Common myeloid progenitor, CD34-positive (primary cell): ENCODE measurements around the gene AFG3L2.

Experiments
- CTCF ChIA-PET: fragments of 350-600 bp; sonication (Branson Sonifier 250); formaldehyde crosslinking; loops from one replicate; lab custom pipeline; 2021; ENCODE audit warnings: antibody characterized with exemption; lab: Charles Lee
- POLR2A ChIA-PET: fragments of 350-600 bp; sonication (Branson Sonifier 250); formaldehyde crosslinking; loops from one replicate; lab custom pipeline; 2021; ENCODE audit warnings: antibody characterized with exemption; lab: Charles Lee
- DNase-seq, 3 donors: peaks; one replicate each; pipeline versions ENCODE4 v3.0.0 to v3.0.0-alpha.2; 2013
- H3K27ac ChIP-seq, 2 experiments: 1 replicate in 1 of 2; 2 replicates in 1 of 2; pipeline ENCODE4 v1.7.0; 2013; ENCODE audit warnings: inconsistent platforms in 2 of 2, low read length in 2 of 2, mild to moderate bottlenecking in 2 of 2, low read depth in 1 of 2, moderate library complexity in 1 of 2; ENCODE audit not compliant: severe bottlenecking in 2 of 2, insufficient read depth in 1 of 2, poor library complexity in 1 of 2
- H3K27me3 ChIP-seq, 5 experiments: replicated peaks in 2 of 5; 1 replicate in 3 of 5; 2 replicates in 2 of 5; pipeline versions ENCODE4 v1.6.1 to v1.7.0; 2013; ENCODE audit warnings: low read length in 4 of 5, mild to moderate bottlenecking in 2 of 5, moderate library complexity in 2 of 5, inconsistent platforms in 1 of 5; ENCODE audit not compliant: insufficient read depth in 5 of 5, control insufficient read depth in 4 of 5
- H3K36me3 ChIP-seq, 4 experiments: 1 replicate in 2 of 4; 2 replicates in 2 of 4; pipeline versions ENCODE4 v1.6.1 to v1.7.0; 2013; ENCODE audit warnings: low read length in 3 of 4, control low read depth in 1 of 4, mild to moderate bottlenecking in 1 of 4; ENCODE audit not compliant: control insufficient read depth in 4 of 4, insufficient read depth in 4 of 4
- H3K4me1 ChIP-seq, 4 experiments: 1 replicate in 3 of 4; 2 replicates in 1 of 4; pipeline versions ENCODE4 v1.6.1 to v1.7.1; 2013; ENCODE audit warnings: low read length in 3 of 4, mild to moderate bottlenecking in 3 of 4, control low read depth in 1 of 4, inconsistent platforms in 1 of 4, moderate library complexity in 1 of 4; ENCODE audit not compliant: control insufficient read depth in 4 of 4, insufficient read depth in 4 of 4; ENCODE audit errors: control extremely low read depth in 1 of 4
- H3K4me3 ChIP-seq, 7 experiments: 1 replicate in 4 of 7; 2 replicates in 3 of 7; pipeline versions ENCODE4 v1.5.1 to v1.7.0; 2013; ENCODE audit warnings: mild to moderate bottlenecking in 7 of 7, low read length in 6 of 7, moderate library complexity in 6 of 7, inconsistent platforms in 2 of 7, low read depth in 2 of 7, control low read depth in 1 of 7; ENCODE audit not compliant: insufficient read depth in 4 of 7, control insufficient read depth in 1 of 7; ENCODE audit errors: extremely low read depth in 1 of 7
- H3K9me3 ChIP-seq, 5 experiments: 1 replicate in 4 of 5; 2 replicates in 1 of 5; pipeline versions ENCODE4 v1.6.1 to v1.7.1; 2013; ENCODE audit warnings: low read length in 4 of 5, mild to moderate bottlenecking in 2 of 5, inconsistent platforms in 1 of 5, low read depth in 1 of 5, moderate library complexity in 1 of 5; ENCODE audit not compliant: control insufficient read depth in 4 of 5, insufficient read depth in 2 of 5; ENCODE audit errors: control extremely low read depth in 1 of 5
- WGBS: methylation state at CpG from one replicate; pipeline ENCODE4 v1.1.5; 2013; ENCODE audit not compliant: insufficient coverage; 5-methylcytosine and 5-hydroxymethylcytosine counted together

The AFG3L2 gene

DNA sequence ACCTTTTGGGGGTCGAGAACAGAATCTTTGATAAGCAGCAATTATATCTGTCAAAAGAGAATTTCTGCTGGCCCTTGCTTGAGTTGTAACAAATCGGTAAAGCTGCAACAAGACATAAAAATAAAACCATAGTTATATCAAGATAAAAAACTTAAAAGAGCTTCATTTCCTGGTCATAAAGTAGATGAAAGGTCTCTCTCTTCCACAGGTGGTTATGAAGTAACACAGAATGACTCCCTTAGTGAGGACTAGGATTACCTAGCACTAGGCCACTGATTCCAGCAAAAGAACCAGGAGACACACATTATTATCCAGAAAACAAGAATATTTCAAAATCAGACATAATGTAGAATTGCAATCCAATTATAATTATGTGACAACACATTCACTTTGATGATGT is 5.4 kb downstream of the AFG3L2 start:
- ChIA-PET POLR2A (no interaction called here), CTCF (interaction anchor here (1.3 to 3.2 kb wide), 2 partner anchors 44 to 51 kb away, joined by 3 to 7 read pairs; no protein-coding TSS in a partner anchor)
- Histone ChIP-seq H3K27me3 (no peaks in the 10 kb centered on the region), H3K27ac (no peak overlapping the region), H3K36me3 (peaks cover 12 to 34% (median 24%) of the 10 kb centered on the region in 4 experiments), H3K4me3 (no peak overlapping the region), H3K9me3 (no peaks in the 10 kb centered on the region), H3K4me1 (peaks cover 3 to 31% (median 23%) of the 10 kb centered on the region in 4 experiments)
- WGBS: 83% methylated on average over 1 of the region's 2 CpGs
- DNase-seq: no peak

DNA sequence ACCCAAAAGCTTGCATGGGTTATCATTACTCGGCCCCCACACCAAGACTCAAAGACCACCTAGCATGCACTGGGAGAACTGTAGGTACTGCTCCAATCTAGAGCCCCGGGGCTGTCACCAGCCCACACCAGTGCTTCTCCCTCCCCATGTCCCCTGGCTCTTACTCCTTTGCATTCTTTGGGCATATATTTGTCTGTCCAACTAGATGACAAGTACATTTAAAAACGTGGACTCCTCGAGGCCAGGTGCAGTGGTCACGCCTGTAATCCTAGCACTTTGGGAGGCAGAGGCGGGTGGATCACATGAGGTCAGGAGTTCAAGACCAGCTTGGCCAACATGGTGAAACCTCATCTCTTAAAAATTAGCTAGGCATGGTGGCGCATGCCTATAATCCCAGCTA is 7.8 kb downstream of the AFG3L2 start:
- no peaks in the 10 kb centered on the region for H3K9me3 ChIP-seq
- H3K27me3 ChIP-seq: no peaks in the 10 kb centered on the region
- H3K36me3 ChIP-seq: peaks cover 12 to 49% (median 37%) of the 10 kb centered on the region in 4 experiments
- POLR2A ChIA-PET: no interaction called here
- H3K4me1 ChIP-seq: peaks cover 0 to 18% (median 10%) of the 10 kb centered on the region in 4 experiments
- CTCF ChIA-PET: interaction anchor here (1.2 kb wide), 1 partner anchor 11 kb away, joined by 4 read pairs; no protein-coding TSS in a partner anchor
- DNase-seq: no peak
- no peak overlapping the region for H3K27ac ChIP-seq
- H3K4me3 ChIP-seq: no peak overlapping the region
- 99% methylated on average over 7 of the region's 7 CpGs for WGBS

DNA sequence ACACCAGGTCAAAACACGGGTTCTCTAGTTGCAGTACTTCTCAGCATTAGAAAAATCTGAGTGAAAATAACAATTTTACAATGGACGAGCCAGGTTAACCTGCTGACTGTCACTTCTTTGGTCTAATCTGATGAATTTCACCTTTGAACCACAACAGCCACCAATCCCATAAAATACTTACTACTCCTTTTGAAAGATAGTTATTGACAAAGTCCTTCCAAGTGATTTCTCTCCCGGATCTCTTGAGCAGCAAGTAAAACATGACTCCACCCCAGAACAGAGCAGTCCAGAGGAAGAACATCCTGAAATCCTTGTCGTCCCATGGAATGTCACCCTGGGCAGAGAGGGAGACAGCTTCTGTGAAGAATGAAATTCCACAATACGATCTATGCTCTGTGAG is 10.2 kb downstream of the AFG3L2 start:
- H3K9me3 ChIP-seq: no peaks in the 10 kb centered on the region
- no peak overlapping the region for H3K27ac ChIP-seq
- H3K4me1 ChIP-seq: peaks cover 0 to 3% (median 0%) of the 10 kb centered on the region in 4 experiments
- H3K4me3 ChIP-seq: no peak overlapping the region
- H3K27me3 ChIP-seq: no peaks in the 10 kb centered on the region
- peaks cover 12 to 67% (median 54%) of the 10 kb centered on the region in 4 experiments for H3K36me3 ChIP-seq
- CTCF ChIA-PET: interaction anchor here (0.7 to 1.6 kb wide), 2 partner anchors 8 to 10 kb away, joined by 3 to 4 read pairs; partner anchors contain the start of gene AFG3L2
- DNase-seq: no peak
- POLR2A ChIA-PET: no interaction called here
- 94% methylated on average over 3 of the region's 5 CpGs for WGBS

DNA sequence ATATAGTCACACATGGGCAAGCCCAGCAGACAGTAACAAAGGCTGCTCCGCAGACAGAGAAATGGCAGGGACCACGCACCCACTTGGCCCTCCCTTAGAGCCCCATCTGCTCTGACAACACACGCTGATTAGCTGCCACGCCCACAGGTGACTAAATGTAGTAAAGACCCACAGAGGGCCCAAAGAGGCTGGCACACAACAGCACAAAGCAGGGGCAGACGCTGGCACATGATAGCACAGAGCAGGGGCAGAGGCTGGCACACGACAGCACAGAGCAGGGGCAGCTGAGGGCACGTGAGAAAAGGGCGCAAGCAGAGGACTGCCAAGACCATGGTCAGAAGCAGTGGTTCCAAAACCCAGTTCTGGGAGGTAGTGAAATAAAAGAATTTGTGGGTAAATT is 10.6 kb downstream of the AFG3L2 start:
- no peaks in the 10 kb centered on the region for H3K27me3 ChIP-seq
- POLR2A ChIA-PET: no interaction called here
- no peaks in the 10 kb centered on the region for H3K9me3 ChIP-seq
- 97% methylated on average over 8 of the region's 8 CpGs for WGBS
- CTCF ChIA-PET: no interaction called here
- H3K27ac ChIP-seq: no peak overlapping the region
- H3K4me3 ChIP-seq: no peak overlapping the region
- peaks cover 12 to 71% (median 56%) of the 10 kb centered on the region in 4 experiments for H3K36me3 ChIP-seq
- DNase-seq: no peak
- peaks cover 0 to 5% (median 0%) of the 10 kb centered on the region in 4 experiments for H3K4me1 ChIP-seq

DNA sequence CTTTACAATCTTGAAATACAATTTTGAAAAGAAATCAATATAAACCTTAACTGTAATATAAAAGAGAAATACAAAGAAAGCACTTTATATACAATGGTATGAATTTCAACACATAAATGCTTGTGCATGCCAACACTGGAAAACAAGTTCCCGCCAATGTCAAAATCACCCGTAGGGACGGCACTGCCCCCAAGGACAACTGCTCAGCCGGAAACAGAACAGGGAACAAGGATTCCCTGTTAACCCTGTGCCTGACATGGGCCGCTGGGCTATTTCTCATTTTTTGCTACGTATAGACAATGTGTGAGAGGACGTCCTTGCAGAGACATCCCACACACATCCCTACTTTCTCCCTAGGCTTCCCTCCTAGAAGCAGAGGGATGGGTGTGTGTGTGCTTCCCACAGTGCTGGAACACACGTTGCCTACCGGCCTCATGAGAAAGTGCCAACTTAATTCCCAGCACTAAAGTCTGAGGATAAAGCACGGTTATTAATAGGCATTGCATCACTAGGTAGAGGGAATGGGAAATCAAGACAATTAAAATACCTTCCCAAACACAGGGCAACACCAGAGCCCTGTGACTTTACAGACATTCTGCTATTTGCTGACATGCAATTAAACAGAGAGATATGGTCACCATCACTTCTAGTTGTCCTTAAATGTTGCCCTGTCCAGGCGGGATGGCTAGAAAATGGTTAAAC is 14.4 kb downstream of the AFG3L2 start:
- WGBS: 96% methylated on average over 6 of the region's 11 CpGs

DNA sequence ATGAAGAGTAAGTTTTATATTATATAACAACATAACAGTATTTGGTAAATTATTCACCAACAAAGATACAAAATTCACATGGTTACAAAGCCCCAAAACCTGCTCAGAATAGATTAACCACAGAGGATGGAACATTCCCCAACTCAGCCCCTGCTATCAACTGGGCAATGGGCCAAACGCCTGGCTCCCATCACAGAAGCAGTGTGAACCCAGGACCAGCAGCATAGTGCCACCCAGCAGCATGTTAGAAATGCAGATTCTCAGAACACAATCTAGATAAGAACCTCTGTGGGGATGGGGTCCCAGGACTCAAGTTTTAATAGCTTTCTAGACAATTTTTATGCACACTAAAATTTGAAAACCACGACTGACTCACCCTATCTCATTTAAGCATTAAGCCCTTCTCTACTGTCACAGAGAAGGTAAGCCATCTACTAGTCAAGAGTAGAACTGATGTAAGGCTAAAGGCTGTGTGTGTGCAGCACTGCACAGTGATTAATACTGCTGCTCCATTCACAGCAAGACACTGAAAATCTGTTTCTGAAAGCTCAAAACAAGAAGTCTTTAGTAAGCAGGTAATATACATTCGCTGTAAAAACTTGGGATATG is 15.2 kb downstream of the AFG3L2 start:
- Histone ChIP-seq H3K36me3 (peaks cover 12 to 87% (median 57%) of the 10 kb centered on the region in 4 experiments), H3K9me3 (no peaks in the 10 kb centered on the region), H3K27me3 (no peaks in the 10 kb centered on the region), H3K4me1 (peaks cover 0 to 5% (median 0%) of the 10 kb centered on the region in 4 experiments), H3K27ac (no peak overlapping the region), H3K4me3 (no peak overlapping the region)
- ChIA-PET POLR2A (no interaction called here), CTCF (interaction anchor here (0.9 kb wide), 1 partner anchor 32 kb away, joined by 4 read pairs; no protein-coding TSS in a partner anchor)
- WGBS: 93% methylated on average over 3 of the region's 3 CpGs
- peak in 2 of 3 donors; percentile 25 to 32 for DNase-seq

More for the DNA sequence above, 14.4 kb downstream of the AFG3L2 start:
- H3K4me3 ChIP-seq: no peak overlapping the region
- no peaks in the 10 kb centered on the region for H3K9me3 ChIP-seq
- H3K27me3 ChIP-seq: no peaks in the 10 kb centered on the region
- H3K27ac ChIP-seq: no peak overlapping the region
- H3K4me1 ChIP-seq: peaks cover 0 to 5% (median 0%) of the 10 kb centered on the region in 4 experiments
- H3K36me3 ChIP-seq: peaks cover 17 to 88% (median 62%) of the 10 kb centered on the region in 4 experiments
- DNase-seq: no peak
- CTCF ChIA-PET: no interaction called here
- POLR2A ChIA-PET: no interaction called here

DNA sequence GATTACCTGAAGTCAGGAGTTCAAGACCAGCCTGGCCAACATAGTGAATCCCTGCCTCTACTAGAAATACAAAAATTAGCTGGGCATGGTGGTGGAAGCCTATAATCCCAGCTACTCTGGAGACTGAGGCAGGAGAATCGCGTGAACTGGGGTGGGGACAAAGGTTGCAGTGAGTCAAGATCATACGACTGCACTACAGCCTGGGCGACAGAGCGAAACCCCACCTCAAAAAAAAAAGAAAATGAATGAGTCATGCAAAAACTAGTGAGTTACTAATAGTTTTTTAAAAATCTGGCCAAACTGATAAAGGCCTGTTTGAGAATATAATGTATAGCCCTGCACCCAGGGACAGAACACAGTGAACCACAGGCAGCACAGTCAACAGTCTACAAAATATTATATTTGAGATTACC is 17.5 kb downstream of the AFG3L2 start:
- ChIA-PET POLR2A (no interaction called here), CTCF (interaction anchor here (1.4 to 1.5 kb wide), 2 partner anchors 9 to 31 kb away, joined by 4 to 5 read pairs; no protein-coding TSS in a partner anchor)
- no peak overlapping the region for H3K4me3 ChIP-seq
- H3K36me3 ChIP-seq: peaks cover 16 to 85% (median 56%) of the 10 kb centered on the region in 4 experiments
- H3K27me3 ChIP-seq: no peaks in the 10 kb centered on the region
- 100% methylated on average over 2 of the region's 5 CpGs for WGBS
- DNase-seq: peak in 2 of 3 donors; percentile 38 to 59
- no peak overlapping the region for H3K27ac ChIP-seq
- peaks cover 0 to 5% (median 0%) of the 10 kb centered on the region in 4 experiments for H3K4me1 ChIP-seq
- no peaks in the 10 kb centered on the region for H3K9me3 ChIP-seq
